ENCODE results near the gene PXK.

GRCh38 chr3:58296843-58297242, 35.8 kb upstream of the PXK start:
- TF ChIP-seq CTCF (IDR thresholded peaks at IDR 0.05) (no peak), POLR2A (IDR thresholded peaks at IDR 0.05) (no peak), EP300 (IDR thresholded peaks at IDR 0.05) (no peak), POLR2AphosphoS5 (IDR thresholded peaks at IDR 0.05) (no peak)
